HG03175 (cell line): ENCODE data around the gene TTC33.
"Not testable (repeated sequence)": the region's sequence is repeated elsewhere in the genome, so short reads cannot be mapped to it uniquely, and the experiment has no call there.

Experiments used
- ATAC-seq: cut with Tn5 transposase; IDR thresholded peaks from one replicate; pipeline ENCODE4 v1.9.1; 2021; ENCODE audit warnings: mild to moderate bottlenecking, moderate library complexity; ENCODE audit not compliant: unreplicated experiment

The TTC33 gene

DNA sequence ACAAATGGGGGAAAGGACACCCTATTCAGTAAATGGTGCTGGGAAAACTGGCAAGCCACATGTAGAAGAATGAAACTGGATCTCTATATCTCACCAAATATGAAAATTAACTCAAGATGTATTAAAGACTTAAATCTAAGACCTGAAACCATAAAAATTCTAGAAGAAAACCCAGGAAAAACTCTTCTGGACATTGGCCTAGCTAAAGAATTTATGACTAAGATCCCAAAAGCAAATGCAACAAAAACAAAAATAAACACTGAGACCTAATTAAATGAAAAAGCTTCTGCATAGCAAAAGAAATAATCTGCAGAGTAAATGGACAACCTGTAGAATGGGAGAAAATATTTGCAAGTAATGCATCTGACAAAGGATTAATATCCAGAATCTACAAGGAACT, 99.7 kb downstream of the TTC33 start:
- not testable (repeated sequence) for ATAC-seq

- ATAC-seq: no peak
These were observed 100.6 kb downstream of the TTC33 start for GRCh38 chr5:40655138-40655537.

GRCh38 chr5:40654377-40654991, 101.3 kb downstream of the TTC33 start:
- no peak for ATAC-seq

- no peak for ATAC-seq
These were observed 102.3 kb downstream of the TTC33 start for GRCh38 chr5:40653221-40654022.

DNA sequence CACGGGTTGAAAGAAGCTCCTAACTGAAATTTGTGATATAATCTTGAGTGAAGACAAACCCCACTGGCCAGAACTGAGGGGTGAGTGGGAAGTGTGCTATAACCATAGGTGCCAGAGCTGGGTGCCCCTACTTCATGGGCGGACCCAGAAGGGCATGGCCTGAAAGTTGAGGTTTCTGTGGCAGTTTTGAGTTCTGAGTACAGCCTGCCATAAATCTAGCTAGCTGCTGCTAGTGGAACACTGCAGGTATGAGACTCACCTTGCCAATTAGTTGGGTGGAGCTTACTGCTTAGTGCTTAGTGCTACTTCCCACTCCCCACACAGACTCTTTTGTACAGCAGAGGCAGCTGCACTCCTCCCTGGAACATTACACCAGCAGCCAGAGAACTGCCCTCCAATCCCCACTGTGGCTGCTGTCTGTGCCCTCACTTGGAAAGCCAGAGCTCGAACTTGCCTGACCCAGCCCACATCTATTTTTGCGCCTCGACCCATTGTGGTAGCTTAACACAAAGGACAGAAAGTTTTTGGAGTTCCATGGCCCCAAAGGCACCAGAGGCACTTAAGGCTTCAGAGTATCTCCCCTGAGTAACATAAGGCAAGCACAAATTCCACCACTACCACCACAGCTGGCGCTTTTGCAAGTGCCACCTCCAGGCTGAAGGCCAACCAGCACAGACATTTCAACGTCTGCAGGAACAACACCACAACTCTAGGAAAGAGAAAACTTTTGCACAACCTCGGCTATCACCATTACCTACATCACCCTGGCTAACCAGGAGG, 103.1 kb downstream of the TTC33 start:
- ATAC-seq: no peak

DNA sequence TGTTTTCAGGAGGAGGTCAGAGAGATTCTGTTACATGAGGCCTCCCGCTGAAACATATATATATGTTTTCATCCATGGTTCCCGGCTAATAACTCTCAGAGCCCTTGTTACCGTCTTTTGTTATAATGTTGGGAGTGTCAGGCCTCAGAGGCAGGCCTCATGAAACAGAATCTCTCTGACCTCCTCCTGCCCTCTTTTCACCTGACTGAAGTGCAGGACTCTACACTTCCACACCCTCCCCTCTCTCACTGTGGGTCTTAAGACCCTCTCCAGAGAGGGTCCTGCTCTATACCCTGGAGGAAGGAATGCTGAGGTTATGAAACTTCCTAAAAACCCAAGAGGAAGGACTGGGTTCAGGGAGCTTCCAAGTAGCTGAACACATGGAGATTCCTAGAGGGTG, 104.6 kb downstream of the TTC33 start:
- no peak for ATAC-seq

- ATAC-seq: no peak
These were observed 106.2 kb downstream of the TTC33 start for GRCh38 chr5:40649463-40650030.

DNA sequence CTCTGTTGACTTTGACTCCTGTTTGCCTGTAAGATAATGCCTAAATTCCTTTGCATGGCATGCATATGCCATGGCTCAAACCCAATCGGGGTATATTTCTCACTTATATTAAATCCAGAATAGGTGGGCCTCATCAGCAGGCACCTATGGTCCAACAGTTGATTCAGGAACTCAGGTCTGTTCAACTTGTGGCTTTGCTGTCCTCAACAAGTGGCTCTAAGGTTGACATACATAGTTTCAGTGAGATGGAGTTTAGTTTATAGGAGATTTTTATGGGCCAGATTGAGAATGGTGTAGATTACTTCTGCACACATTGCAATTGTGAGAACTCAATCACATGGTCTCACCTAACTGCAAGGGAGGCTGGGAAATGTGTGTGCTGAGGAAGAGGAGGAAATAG, 107.6 kb downstream of the TTC33 start:
- ATAC-seq: no peak

GRCh38 chr5:40646266-40646665, 109.5 kb downstream of the TTC33 start:
- ATAC-seq: no peak

DNA sequence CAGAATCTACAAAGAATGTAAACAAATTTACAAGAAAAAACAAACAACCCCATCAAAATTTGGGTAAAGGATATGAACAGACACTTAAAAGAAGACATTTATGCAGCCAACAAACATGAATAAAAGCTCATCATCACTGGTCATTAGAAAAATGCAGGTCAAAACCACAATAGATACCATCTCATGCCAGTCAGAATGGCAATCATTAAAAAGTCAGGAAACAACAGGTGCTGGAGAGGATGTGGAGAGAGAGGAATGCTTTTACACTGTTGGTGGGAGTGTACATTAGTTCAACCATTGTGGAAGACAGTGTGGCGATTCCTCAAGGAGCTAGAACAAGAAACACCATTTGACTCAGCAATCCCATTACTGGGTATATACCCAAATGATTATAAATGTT, 116.2 kb downstream of the TTC33 start:
- ATAC-seq: not testable (repeated sequence)

DNA sequence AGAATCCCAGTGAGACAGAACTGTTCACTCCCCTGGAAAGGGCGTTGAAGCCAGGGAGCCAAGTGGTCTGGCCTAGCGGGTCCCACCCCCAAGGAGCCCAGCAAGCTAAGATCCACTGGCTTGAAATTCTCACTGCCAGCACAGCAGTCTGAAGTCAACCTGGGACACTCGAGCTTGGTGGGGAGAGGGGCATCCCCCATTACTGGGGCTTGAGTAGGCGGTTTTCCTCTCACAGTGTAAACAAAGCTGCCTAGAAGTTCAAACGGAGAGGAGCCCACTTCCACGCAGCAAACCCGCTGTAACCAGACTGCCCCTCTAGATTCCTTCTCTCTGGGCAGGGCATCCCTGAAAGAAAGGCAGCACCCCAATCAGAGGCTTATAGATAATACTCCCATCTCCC, 121.2 kb downstream of the TTC33 start:
- no peak for ATAC-seq

- no peak for ATAC-seq
These were observed 121.6 kb downstream of the TTC33 start for GRCh38 chr5:40634154-40634553.

DNA sequence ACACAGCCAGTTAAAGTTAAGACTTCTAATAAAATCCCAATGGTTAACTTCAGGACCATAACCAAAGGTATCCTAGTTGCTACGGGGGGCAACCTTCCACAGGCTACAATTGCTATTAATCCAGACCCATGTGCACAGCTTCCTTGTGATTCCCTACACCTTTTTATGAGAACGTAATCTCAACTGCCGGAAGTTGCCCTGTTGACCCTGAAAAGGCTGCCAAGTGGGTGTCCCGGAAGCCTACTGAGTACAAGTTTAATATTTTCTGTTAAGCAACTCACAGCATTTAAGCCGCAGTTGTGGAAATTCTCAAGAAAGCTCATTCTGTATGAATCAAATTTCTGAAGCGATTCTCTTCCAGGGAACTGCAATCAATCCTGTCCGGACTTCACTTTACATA, 124.5 kb downstream of the TTC33 start:
- no peak for ATAC-seq

- no peak for ATAC-seq
These were observed 125.6 kb downstream of the TTC33 start for GRCh38 chr5:40630126-40630525.

- no peak for ATAC-seq
These were observed 127.4 kb downstream of the TTC33 start for GRCh38 chr5:40628407-40628806.

- ATAC-seq: no peak
These were observed 128.1 kb downstream of the TTC33 start for GRCh38 chr5:40627706-40628105.

DNA sequence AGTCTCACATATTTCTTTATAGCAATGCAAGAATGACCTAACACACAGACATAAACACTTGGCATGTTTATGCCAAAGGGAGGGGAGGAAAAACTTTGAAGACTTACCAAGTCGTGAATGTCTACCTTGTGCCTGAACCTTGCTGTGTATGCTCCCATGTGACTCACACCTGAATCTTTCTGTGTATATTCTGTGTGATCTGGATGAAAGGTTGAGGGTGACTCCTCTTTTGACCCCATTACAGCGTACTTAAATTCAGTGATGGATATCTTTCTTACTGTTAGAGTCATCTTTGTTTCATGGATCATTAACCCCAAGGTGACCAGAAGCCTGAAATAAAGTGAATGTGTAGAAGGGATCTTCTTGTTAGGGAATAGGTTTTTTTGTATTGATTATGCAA, 129.0 kb downstream of the TTC33 start:
- ATAC-seq: no peak

DNA sequence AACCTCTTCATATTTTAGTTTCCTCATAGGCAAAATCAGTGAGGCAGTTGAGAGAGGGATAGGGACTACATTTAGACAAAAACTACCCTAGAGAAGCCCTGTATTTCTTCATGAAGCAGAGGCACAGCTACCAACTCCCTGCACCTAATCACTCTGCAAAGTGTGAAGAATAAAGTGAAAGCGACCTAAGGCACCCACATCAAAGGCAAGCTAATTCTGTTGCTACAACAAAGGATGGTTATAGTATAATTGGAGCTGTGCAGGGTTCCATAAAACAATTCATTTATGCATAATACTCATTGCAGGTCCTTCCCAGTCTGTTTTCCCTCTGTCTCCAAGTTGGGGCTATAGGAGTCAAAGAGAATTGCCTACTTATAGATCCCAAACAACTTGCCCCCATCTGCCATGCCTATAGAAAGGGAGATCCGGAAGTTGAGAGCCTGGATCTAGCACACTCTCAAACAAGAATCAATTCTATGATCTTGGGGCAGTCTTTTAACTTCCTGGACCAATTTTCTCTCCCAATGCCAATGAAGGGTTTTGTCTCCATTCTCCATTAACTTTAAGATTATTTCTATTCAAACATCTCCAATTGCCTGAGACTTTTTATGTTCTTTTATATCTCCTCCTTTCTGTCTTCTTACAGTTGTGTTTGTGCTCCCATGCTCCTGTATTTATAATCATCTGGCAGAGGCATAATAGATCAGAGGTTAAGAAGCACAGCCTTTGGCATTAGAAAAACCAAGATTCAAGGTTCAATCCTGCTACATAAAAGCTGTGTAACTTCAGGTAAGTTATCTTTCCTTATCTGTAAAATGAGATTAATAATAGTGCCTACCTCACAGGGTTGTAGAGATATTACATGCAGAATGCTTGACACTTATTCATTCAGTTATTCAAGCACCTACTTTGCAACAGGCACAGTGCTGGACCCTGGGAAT, 132.0 kb downstream of the TTC33 start:
- ATAC-seq: no peak

DNA sequence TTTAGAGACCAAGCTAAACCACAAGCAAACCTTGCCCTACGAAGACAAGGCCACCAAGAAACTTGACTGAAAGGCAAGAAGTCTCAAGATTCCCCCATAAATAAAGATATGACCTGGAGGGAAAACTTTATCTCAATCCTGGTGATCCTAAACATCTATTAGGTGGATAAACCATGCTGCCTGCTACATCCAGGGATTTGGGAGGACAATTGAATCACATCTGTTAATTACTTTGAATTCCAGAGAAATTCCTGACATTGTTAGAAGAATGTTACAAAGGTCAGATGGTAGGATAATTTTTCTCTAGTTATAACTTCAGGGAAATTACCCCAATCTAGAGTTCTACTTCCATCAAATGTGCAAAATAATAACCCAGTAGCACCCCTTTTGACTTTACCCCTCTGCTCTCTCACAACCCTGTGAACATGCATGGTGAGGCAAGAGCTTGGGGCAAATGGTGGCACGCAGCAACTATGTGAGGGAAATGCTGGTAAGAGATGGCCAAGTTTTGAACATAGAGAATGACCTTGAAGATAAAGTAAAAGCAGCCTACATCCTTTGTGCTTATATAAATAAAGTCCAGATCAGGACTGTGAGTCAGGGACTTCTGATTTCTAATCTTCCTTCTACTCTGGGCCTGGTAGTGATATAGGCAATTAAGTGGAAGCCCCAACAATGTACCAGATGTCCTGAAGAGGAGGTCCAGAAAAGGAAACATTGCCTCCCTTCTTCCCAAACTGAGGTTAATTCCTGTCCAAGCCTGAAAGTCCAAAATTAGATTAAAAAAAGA, 133.1 kb downstream of the TTC33 start:
- ATAC-seq: no peak

DNA sequence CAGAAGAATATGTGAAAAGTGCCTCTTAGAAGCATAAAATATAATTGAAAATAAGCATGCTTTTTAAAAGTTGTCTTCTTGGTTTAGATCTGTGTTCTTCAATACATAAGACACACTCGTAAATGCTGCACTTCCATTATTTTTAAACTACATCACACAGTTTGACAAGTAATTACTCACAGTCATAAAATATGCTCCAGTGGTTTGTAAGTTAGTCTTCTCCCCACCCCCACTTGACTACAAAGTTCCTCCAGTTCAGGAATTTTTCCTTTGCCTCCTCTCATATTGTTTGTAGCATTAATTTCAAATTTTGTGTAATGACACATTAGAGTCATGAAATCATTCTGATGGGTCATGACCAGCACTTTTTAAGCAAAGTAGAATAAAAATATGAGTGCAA, 136.3 kb downstream of the TTC33 start:
- no peak for ATAC-seq
